Measurements from ENCODE around the gene ZNF282. TPM values are rescaled to one million over a fixed set of nuclear protein-coding genes. Genes with fewer than 3 reads are reported as not detected.
"Not testable (repeated sequence)": the region's sequence is repeated elsewhere in the genome, so short reads cannot be mapped to it uniquely, and the experiment has no call there.

ZNF282 gene
- total RNA-seq, 2 experiments from 2014 or later: 24.7 to 26.2 TPM

GRCh38 chr7:149257146-149257545, 61.8 kb downstream of the ZNF282 start:
- Mint-ChIP-seq H3K4me3 (no peak overlapping the region), H3K36me3 (peaks cover 3% of the 10 kb centered on the region), H3K4me1 (peaks cover 7% of the 10 kb centered on the region), H3K27ac (no peak overlapping the region), H3K9me3 (no peaks in the 10 kb centered on the region), H3K27me3 (no peaks in the 10 kb centered on the region)
- DNase-seq: no peak
- ATAC-seq (ENCODE audit: low read depth): no peak
- POLR2A ChIA-PET: no interaction called here

DNA sequence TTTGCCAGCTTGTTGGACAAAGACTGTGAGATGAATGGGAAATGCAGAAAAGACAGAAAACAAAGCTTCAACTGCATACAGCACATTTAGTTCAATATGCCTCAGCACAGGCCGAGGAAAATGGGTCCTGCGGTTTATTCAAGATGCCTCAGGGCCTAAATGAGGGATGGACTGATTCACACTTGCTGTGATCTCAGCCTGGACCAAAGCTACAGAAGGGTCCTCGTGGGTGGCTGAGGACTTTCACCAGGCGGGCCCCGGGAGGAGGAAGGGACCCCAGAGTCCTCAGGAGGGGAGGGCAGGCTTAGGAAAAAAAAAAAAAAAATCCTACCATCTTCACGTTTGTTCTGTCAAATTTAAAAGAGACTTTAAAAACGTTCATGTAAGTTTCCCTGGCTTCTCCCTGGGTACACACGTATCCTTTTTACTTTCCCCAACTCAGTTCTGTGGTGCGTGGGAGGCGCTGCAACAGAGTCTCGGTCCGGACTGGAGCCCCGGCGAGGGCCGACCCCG, 66.0 kb downstream of the ZNF282 start:
- Mint-ChIP-seq H3K36me3 (peaks cover 6% of the 10 kb centered on the region), H3K27ac (peak overlapping the region; percentile 73), H3K9me3 (no peaks in the 10 kb centered on the region), H3K4me1 (peaks cover 21% of the 10 kb centered on the region), H3K27me3 (no peaks in the 10 kb centered on the region), H3K4me3 (peak overlapping the region; percentile 86)
- POLR2A ChIA-PET: interaction anchor here (1.0 to 4.0 kb wide), 8 partner anchors 14 to 363 kb away, joined by 3 to 33 read pairs (median 5); partner anchors contain the start of genes ZNF282 and ZNF398
- DNase-seq: no peak
- no peak for ATAC-seq (ENCODE audit: low read depth)

DNA sequence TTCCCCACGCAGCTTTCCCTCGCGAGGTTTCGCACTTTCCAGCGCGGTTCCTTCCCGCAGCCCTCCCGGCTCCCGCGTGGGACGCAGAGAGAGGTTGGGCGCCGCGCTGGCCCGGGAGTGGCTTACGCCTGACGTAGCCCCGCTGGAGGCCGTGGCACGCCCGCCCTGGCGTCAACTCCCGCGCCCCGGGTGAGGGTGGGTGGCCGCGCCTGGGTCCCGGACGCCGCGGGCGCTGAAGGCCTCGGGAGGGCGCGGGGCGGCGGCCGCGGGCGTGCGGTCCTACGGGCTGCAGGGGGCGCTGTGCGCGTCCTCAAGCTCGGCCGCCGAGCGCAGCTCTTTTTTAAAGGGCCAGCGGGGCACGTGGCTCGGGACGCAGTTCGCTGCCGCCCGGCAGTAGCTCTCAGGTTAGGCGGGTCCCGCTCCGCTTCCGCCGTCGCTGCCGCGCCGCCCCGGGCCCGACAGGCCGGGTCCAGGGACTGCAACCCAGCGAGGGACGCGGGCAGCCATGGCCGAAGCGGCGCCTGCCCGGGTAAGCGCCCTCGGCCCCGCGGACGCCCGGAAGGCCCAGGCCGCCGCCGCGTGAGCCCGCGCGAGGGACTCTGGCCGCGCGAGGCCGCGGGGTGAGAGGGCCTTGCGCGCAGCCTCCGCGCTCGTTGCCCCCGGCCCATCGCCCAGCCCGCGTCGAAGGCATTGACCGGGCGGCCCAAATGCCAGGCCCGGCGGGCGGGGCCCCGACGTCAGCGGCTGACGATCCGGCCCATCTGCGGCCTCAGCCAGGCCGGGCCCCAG, 66.7 kb downstream of the ZNF282 start, which contains the start of gene ZNF783:
TSS of gene ZNF783 (plus strand) at position 368 of the 789 bp plus-strand sequence. CDS start at position 506, 138 bp downstream.
- peak within 1 kb of the TSS; percentile 86 for H3K4me3 Mint-ChIP-seq
- H3K9me3 Mint-ChIP-seq: no peaks in the 10 kb centered on the region
- POLR2A ChIA-PET: interaction anchor here (0.7 to 4.0 kb wide), 10 partner anchors 9 to 362 kb away, joined by 3 to 33 read pairs (median 4); partner anchors contain the start of genes ZNF282 and ZNF398
- peak within 1 kb of the TSS; percentile 73 for H3K27ac Mint-ChIP-seq
- H3K27me3 Mint-ChIP-seq: no peaks in the 10 kb centered on the region
- peaks cover 11% of the 10 kb centered on the region for H3K36me3 Mint-ChIP-seq
- peak; percentile 89 for DNase-seq
- peaks cover 21% of the 10 kb centered on the region for H3K4me1 Mint-ChIP-seq
- ATAC-seq (ENCODE audit: low read depth): peak; percentile 91

GRCh38 chr7:149266451-149266850, 71.1 kb downstream of the ZNF282 start:
- H3K36me3 Mint-ChIP-seq: peaks cover 33% of the 10 kb centered on the region
- H3K27me3 Mint-ChIP-seq: no peaks in the 10 kb centered on the region
- H3K4me3 Mint-ChIP-seq: no peak overlapping the region
- H3K27ac Mint-ChIP-seq: no peak overlapping the region
- H3K4me1 Mint-ChIP-seq: peaks cover 16% of the 10 kb centered on the region
- DNase-seq (no peak), ATAC-seq (ENCODE audit: low read depth) (no peak)
- no peaks in the 10 kb centered on the region for H3K9me3 Mint-ChIP-seq
- POLR2A ChIA-PET: no interaction called here

DNA sequence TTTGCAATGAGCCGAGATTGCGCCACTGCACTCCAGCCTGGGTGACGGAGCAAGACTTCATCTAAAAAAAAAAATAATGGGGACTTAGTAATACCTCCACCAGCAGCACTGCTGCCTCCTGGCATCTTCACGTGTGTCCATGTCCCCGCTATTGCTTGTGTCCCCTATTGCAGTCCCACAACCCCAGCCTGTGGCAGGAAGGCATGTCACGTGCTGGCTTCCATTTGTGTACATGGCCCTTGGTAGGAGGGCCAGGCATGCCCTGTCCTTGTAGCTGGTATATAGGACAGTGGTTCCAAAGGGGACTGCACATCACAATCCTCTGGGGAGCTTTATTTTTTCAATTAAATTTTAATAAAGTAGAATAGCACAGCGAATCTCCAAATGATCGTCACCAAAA, 72.4 kb downstream of the ZNF282 start:
- Mint-ChIP-seq H3K9me3 (no peaks in the 10 kb centered on the region), H3K4me1 (peaks cover 14% of the 10 kb centered on the region), H3K27me3 (no peaks in the 10 kb centered on the region), H3K4me3 (no peak overlapping the region), H3K27ac (no peak overlapping the region), H3K36me3 (peaks cover 34% of the 10 kb centered on the region)
- no peak for DNase-seq
- no peak for ATAC-seq (ENCODE audit: low read depth)
- POLR2A ChIA-PET: no interaction called here

GRCh38 chr7:149274424-149274823, 79.1 kb downstream of the ZNF282 start:
- H3K9me3 Mint-ChIP-seq; ATAC-seq (ENCODE audit: low read depth): not testable (repeated sequence)
- peaks cover 39% of the 10 kb centered on the region for H3K36me3 Mint-ChIP-seq

More at GRCh38 chr7:149274424-149274823, 79.1 kb downstream of the ZNF282 start:
- H3K27me3 Mint-ChIP-seq, POLR2A ChIA-PET, H3K4me3 Mint-ChIP-seq, H3K4me1 Mint-ChIP-seq: not testable (repeated sequence)
- H3K27ac Mint-ChIP-seq: peak overlapping the region; percentile 18
- DNase-seq: peak; percentile 6

Other genes starting within 250 kb of the ZNF282 start
- 10 to 100 TPM; 56.6 to 56.8 TPM for gene PDIA4, start 167.0 kb upstream of the ZNF282 start, total RNA-seq
- gene ZNF786, start 104.8 kb upstream of the ZNF282 start, total RNA-seq: 10 to 100 TPM in 1 of 2 experiments, 1 to 10 TPM in 1; 9.5 to 10.3 TPM
- 1 to 10 TPM; 1.0 to 1.4 TPM for gene ZNF425, start 69.2 kb upstream of the ZNF282 start, total RNA-seq
- gene ZNF398, start 48.1 kb upstream of the ZNF282 start, total RNA-seq: 10 to 100 TPM; 15.0 to 15.6 TPM
- gene ZNF212, start 44.1 kb downstream of the ZNF282 start, total RNA-seq: 10 to 100 TPM; 14.6 to 15.5 TPM
- 10 to 100 TPM; 22.0 to 23.7 TPM for gene ZNF783, start 66.7 kb downstream of the ZNF282 start, total RNA-seq

Data from activated naive CD8-positive, alpha-beta T cell treated with anti-CD3 and anti-CD28 coated beads, Interleukin-2, amount 10 ng/mL, durations not matched to agents 7 days and 5 days (primary cell).